NCI-H2171 (cell line): ENCODE measurements around the gene CEMIP.
"Not testable (repeated sequence)": the region's sequence is repeated elsewhere in the genome, so short reads cannot be mapped to it uniquely, and the experiment has no call there.

Experiments used
- DNase-seq: peaks from one replicate; lab custom pipeline; 2025; lab: John Stamatoyannopoulos, UW

Gene CEMIP

GRCh38 chr15:80953953-80954778 lies 175.0 kb downstream of the CEMIP start:
- DNase-seq = no peak

GRCh38 chr15:80955571-80956452 lies 176.6 kb downstream of the CEMIP start:
- not testable (repeated sequence) for DNase-seq

GRCh38 chr15:80957556-80957955 lies 178.4 kb downstream of the CEMIP start:
- no peak for DNase-seq

GRCh38 chr15:80957976-80958375 lies 178.8 kb downstream of the CEMIP start:
- DNase-seq = no peak

GRCh38 chr15:80958818-80959495 lies 179.8 kb downstream of the CEMIP start:
- no peak for DNase-seq

- DNase-seq = not testable (repeated sequence)
Measured at GRCh38 chr15:80965454-80965853, 186.3 kb downstream of the CEMIP start.

GRCh38 chr15:80966431-80967197 lies 187.4 kb downstream of the CEMIP start:
- DNase-seq = no peak

- DNase-seq = no peak
Measured at GRCh38 chr15:80967451-80967850, 188.3 kb downstream of the CEMIP start.

GRCh38 chr15:80967991-80968510 lies 188.9 kb downstream of the CEMIP start:
- DNase-seq = no peak

GRCh38 chr15:80969316-80969715 lies 190.1 kb downstream of the CEMIP start:
- DNase-seq = no peak

- peak; percentile 32 for DNase-seq
Measured at GRCh38 chr15:80970018-80970657, 191.0 kb downstream of the CEMIP start.

- DNase-seq = no peak
Measured at GRCh38 chr15:80970658-80971057, 191.5 kb downstream of the CEMIP start.

GRCh38 chr15:80971143-80971542 lies 192.0 kb downstream of the CEMIP start:
- DNase-seq = no peak

GRCh38 chr15:80972276-80972675 lies 193.1 kb downstream of the CEMIP start:
- DNase-seq = no peak

- DNase-seq = no peak
Measured at GRCh38 chr15:80974914-80975313, 195.7 kb downstream of the CEMIP start.

- DNase-seq = no peak
Measured at GRCh38 chr15:80976851-80977250, 197.7 kb downstream of the CEMIP start.

GRCh38 chr15:80977627-80978036 lies 198.5 kb downstream of the CEMIP start:
- peak; percentile 58 for DNase-seq

- DNase-seq = no peak
Measured at GRCh38 chr15:80978685-80979329, 199.6 kb downstream of the CEMIP start.

- no peak for DNase-seq
Measured at GRCh38 chr15:80979538-80980200, 200.5 kb downstream of the CEMIP start.

- DNase-seq = no peak
Measured at GRCh38 chr15:80982205-80982604, 203.0 kb downstream of the CEMIP start.
